T-helper 2 cell treated with Interferon-gamma antibody and Interleukin-4, amounts not matched to agents 100 ng/mL and 5 ng/mL, for 36 hours (primary cell): ENCODE data around the gene FSHR. TPM values are rescaled to one million over a fixed set of nuclear protein-coding genes. Genes with fewer than 3 reads are reported as not detected.

Experiments
- intact Hi-C: fragments of 100-400 bp; cut with micrococcal nuclease; formaldehyde crosslinking; loops from one replicate; pipeline ENCODE4 v1.15.1; 2023
- total RNA-seq: library from RNA; stranded (reverse); gene quantifications from 2 replicates; pipeline ENCODE4 v1.2.3, GENCODE V29; 2022

FSHR gene
- total RNA-seq, 1 donor from 2014 or later = not detected

DNA sequence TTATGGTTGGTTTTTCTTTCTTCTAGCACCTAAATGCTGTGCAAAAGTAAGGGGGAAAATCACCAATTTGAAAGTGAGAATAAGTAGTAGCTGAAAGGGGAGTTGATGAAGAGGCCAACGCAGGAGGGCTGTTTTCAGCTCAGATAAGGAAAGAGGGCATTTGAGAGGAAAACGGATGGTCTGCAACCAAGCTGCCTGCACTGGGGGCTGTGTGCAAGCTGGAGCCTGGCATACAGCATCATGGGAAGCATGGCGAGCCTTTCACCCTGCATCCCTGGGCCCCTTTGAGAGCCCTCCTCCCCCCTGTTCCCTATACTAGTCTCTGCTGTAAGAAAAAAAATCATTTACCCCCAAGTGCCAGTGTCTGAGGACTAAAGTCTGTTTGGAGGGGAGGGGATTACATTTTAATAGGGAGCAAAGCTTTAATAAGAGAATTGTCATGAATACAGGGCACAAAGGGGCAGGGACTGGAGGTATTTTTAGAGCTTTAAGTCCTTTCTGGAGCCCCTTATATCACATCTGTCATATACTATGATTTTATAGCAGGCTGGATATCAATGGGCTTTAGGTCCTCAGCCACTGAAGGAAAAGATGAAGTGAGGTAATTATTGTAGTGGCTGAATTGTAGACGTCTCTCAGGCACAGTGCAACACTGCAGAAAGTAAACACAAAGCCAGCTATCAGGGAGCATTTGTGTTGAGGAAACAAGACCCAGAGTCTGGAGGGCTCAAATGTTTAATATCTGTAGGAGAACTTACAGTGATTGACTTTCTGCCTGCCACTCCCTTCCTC, 120.7 kb downstream of the FSHR start:
- intact Hi-C loops = no loop called here

DNA sequence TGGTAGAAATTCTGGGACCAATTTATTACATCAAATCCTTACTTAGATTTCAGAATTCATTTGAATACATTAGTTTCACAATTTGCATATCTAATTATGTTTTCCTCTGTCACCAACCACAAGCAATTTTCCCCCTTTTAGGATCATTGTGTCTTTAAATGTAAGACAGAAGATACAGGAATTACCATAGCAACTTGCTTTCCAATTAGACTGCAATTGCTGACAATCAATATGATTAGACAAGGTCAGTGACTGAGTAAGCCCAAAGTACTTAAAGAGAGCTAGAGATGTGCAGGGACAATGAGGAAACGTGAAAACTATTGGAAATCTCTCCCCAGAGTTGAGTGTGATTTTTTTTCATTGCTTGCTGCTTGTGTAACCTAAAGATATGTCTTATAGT, 121.4 kb downstream of the FSHR start:
- intact Hi-C loops = no loop called here

DNA sequence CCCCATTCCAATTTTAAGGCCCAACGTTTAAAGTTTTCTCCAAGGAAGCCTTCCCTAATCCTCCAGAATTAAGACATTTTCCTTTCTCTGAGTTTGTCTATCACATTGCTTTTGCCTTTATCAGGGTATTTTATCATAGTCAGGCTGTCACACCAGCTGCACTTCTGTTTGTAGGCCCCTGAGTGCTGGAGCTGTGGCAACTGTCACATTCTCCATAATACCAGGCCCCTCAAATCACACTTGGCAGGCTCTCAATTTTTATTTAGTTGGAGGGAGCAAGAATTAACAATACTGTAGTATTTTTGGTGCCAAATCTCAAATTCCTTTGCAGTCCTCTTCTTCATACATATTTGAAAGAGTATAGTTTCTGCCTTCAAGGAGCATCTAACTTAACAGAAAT, 122.2 kb downstream of the FSHR start:
- intact Hi-C loops = no loop called here

DNA sequence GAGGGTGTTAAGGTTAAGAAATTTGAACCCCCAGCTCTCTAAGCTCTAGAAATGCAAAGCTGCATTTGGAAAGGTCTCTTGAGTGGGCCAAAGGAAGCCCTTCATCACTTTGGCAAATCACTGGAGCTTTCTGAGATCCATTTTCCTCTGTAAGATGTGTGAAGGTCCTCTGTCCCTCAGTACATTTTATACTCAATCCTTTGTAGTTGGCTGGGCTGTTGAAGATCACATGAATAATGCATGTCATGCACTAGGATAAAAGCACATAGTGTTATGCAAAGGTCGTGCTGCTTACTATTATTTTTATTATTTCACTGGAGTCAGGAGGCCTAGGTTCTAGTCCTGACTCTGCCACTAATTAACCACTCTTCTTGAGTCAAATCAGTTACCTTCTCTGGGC, 124.9 kb downstream of the FSHR start:
- intact Hi-C loops = no loop called here

DNA sequence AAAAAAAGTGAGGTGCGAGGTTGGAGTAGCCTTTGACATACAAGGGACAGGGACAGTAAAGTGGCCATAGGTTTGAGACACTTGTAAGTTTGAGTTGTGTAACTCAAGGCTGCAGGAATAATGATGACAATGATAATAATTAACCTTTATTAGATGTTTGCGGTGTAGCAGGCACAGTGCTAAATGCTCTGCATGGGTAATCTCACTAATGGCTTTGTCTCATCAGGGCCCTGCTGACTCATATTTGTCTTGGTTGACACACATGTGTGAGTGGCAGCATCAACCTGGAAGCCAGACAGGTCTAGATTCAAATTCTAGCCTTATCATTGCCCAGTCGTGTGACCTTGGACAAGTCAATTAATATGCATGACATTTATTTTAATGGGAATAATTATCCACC, 126.2 kb downstream of the FSHR start:
- intact Hi-C loops = no loop called here

DNA sequence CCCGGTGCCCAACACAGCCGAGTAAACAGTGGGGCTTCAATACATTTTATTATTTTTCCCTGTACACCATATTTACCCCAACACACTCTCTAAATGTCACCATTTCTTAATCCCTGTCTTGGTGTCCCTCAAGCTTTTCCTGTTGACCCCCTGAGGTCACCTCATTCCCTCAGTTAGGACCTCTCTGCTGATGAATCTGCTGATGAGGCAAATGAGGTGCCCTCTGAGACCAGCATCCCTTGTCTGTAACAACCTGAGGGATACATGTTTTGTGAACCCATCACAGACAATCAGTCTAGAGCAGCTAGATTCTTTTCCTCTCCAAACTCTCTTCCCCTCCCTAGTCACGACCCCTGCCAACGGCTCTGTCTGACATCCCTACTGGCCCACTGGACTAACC, 127.6 kb downstream of the FSHR start:
- intact Hi-C loops = no loop called here

DNA sequence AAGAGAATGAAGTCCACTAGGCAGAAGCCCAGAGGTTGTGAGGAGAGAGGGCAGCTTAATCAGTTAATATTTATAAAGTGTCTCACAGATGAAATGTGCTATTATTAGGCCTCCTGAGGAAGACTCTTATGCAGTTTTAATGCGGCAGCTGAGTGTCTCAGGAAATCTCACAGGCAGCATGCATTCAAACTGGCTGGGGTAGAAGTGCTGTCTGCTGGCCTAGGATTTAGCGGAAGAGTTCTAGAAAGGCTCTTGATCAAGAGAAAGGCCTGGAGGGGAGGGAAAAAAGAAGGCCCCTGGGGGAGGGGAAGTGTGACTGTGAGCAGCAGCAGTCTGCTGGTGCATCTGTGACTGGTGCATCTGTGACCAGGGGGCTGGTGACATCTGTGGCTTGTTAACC, 133.0 kb downstream of the FSHR start:
- intact Hi-C loops = no loop called here

DNA sequence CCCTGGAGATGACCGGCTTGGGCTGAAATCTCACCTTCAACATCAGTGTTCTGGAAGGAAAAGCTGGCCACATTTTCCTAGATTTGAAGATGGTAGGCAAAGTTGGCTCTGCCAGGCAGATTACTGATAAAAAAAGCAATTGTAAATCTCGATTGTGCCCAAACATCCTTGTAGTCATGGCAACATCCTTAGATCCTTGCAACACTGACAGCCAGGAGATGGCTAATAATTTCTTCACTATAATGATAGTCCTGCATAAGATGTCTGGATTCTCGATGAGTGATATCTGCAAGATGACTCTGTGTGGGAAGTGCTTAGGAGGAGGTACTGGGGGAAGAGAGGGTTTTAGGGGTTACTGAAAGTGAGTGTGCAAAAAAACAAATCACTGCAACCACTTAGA, 149.1 kb downstream of the FSHR start:
- intact Hi-C loops = no loop called here

DNA sequence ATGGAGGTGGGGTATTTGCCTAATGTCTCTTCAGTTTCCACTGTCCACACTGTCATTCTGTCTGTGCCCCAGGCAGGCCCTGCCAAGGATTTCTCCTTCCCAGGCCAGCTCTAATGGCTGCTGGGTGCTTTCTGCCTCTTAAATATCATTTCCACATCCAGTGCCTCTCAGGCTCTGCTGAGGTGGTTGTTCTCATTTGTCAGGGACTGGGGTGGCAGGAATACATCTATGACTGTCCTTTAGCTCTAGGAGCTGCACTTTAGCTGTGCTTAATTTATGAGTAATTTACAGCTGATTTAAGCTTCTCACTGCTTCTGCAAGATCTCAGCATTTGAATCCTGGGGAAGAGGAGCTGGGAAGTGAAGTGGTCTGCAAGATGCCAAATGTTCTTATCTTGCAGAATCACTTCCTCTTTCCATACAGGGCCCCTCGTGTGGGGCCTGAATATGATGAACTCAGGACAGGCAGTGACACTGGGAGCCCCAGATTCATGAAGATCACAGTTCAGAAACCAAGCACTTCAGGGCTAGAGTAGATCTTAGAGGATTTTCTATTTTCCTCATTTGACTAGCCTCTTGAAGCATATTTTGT, 150.2 kb downstream of the FSHR start:
- intact Hi-C loops = no loop called here

DNA sequence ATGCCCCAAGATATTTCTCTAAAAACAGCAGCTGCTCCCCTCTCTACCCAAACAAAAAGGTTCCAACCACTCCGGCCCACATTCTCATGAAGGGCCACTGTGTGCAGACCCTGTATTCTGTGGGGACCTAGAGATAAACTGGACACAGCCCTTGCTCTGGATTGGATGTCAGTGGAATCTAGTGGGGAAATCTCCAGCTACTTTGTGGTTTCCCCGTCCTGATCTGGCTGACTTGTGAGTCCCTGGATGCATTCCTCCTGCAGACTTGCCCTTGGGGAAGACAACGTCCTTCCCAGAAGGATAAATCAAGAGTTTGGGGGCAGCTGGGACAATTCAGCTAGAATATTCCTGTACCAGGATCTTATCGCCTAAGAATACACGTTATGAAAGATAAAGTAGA, 151.1 kb downstream of the FSHR start:
- intact Hi-C loops = no loop called here

DNA sequence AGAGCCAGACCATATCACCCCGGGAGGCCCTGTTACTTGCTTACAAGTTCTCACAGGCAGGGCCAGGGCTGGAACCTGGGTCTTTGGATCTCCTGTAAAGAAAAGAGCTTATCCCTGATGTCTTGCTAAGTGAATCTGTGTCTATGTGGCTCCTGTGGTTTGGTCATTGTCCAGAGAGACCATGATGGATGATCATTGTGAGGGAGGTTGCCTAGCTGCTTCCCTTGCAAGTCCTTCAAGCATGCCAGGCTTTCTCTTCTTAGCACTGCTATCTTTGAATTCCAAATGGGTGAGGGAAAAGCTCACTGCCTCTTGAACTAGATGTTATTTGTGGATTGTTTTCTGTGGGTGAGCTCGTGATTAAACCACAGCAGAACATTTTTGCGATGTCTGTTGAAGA, 151.6 kb downstream of the FSHR start:
- intact Hi-C loops = no loop called here

DNA sequence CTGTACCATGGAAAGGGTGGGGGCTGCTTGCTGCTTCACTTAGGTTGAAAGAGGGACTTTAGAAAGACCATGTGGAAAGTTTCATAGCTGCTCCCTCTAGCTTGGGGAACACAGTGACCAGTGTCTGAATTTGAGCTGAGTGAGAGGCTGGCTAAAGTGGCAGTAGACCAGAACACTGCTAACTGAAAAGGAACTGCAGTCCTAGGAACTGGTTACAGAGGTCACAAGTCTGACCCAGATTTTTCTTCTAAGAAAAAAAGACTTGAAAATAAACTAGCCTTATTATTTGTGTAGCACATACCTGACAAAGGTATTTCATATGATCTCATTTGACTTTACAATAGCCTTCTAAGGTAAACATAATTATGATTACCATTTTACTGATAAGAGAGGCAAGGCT, 153.6 kb downstream of the FSHR start:
- intact Hi-C loops = no loop called here

DNA sequence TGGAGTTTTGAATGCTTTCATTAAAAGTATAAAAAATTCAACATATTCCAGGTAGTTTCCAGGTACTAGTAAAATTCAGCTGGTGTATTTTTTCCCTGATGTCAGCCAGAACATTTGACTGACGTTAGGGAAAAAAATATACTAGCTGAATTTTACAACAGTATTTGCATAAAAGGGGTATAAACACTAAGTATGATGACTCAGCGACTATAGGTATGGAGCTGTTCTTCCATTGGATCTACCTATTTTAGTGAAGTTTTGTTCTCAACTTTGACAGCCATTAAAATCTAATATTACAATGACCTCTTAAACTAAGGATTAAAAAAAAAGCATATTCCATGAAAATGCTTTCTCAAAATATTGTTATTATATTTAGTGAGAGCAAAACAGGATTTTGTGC, 155.9 kb downstream of the FSHR start:
- intact Hi-C loops = no loop called here

DNA sequence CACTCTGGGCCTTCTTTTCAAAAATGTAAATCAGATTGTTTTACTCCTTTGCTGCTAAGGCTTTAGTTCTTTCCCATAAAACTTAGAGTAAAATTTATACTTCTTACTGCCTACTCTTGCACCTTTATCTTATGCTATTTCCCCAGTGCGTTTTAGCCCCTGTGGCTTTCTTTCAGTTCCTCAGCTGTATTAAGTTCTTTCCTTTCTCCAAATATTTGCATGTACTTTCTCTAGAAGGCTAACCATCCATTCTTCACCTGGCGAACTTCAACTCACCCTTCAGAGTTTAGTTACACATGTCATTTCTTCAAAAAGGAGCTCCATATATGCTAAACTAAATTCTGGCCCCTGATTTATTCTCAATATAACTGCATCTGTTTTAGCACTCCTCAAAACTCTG, 160.7 kb downstream of the FSHR start:
- intact Hi-C loops = no loop called here

DNA sequence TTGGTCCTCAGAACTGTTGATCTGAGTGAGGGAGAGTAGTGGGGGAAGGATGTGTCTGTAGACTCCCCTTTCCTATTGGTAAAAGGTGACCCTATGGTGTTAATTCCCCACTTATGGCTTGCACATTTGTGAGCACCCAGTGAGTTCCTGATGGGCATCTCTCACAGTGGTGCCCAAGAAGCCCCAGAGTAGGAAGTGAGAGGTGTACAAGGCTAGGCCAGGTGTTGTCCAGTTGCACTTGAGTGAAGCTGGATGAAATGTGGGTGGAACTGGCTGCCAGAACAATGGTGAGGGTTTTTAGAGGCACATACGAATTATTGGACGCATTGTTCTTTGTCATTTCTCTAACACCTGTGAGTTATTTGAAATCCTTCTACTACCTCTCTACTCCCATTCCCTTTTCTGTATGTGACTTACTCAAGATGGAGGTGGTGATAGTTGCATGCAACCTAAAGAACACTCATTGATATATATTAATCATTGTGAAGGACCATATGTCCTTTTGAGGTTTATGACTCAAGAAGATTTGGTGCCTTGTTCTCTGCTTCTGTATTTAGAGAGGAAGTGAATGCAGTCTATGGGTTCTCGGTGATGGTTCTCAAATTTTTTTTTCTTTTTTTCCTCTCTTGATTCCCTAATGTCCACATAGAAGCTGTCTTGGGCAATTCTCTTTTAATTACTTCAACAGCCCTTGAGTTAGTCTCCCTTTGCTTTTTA, 162.7 kb downstream of the FSHR start:
- intact Hi-C loops = no loop called here

DNA sequence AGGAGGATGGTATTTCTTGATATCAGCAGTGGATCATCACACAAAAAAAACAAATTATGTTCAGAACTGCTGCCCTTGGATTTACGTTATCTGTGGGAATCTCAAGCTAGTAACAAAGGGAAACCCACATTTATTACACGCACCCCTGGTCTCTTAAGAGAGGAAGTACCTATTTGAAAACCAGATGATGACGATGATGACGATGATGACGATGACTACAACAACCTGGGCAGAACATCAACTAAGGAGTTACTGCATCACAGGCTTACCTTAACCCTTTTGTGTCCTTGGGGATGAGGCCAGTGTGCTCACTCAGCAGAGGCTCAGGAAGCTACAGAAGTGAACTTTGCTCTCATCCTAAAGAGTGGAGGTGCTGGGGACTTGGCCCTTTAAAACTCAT, 169.4 kb downstream of the FSHR start:
- intact Hi-C loops = no loop called here

DNA sequence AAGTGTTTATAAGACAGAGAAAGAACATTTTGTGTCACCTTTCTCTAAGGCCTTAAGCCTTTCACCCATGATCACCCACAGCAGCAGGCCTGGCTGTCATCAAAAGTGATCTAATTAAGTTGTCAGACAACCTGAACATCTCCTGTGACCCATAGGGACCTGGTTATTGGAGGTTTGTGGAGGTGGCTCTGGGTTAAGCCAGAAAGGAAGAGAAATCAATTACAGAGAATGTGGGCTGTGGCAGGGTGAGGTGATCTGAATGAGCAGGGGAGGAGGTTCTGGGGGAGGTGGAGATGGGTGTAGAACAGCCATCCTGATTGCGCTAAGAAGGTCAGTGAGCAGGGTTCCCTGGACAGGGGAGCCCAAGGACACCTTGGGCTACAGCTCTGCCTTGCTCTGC, 170.8 kb downstream of the FSHR start:
- intact Hi-C loops = no loop called here

DNA sequence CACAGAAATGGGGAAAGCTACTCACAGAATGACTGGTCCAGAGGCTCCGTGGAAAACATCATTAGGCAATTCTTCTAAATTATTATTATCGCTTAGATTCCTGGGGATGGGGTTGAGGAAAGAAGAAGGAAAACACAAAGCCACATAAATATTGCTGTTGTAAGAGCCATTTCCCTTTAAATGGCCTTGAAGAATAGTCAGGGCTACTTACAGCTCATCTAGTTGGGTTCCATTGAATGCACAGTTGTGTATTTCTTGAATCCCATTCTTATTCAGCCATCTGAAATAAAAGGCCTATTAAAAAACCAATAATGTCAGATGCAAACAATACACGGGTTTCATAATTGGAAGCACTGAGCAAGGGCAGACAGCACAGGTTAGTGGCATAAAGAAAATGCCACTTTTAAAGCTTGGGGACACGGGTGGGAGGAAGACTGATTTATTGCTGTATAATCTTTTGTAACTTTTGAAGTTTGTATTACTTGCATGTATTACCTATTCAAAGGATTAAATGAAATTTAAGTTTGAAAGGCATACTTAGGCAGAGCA, 171.4 kb downstream of the FSHR start:
- intact Hi-C loops = no loop called here

DNA sequence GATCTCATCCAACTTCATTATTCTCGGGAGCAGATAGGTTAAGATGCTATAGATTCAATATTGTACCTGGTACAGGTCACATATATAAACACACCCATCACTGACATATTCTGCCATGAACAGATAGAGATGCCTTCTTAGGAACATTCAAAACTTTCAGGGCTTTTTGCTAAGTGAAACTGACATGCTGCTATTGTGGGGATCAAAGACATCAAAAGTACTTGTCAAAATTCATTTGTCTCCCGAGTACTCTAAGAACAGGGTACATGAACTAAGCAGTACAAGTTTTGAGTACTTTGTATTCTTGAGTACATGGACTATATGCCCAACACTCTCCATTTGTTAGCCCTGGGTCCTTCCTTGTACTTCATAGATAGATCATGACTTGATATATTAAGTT, 173.5 kb downstream of the FSHR start:
- intact Hi-C loops = no loop called here

DNA sequence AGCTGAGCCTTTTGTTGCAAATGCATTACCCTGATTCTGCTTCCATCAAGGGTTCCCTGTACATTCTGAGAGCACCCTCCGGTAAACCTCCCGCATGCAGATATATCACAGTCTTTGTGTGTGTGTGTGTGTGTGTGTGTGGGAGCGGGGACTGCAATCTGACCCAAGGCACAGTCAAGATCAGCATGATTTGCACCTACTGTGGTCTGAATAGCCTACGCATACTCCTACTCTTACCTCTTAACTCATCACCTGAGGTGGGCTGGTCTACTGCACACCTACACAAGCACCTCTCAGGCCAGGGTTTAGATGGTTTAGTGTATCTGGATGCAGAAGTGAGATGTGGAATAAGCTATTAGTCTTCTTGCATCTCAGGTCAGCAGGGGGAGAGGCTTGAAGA, 174.6 kb downstream of the FSHR start:
- intact Hi-C loops = no loop called here

DNA sequence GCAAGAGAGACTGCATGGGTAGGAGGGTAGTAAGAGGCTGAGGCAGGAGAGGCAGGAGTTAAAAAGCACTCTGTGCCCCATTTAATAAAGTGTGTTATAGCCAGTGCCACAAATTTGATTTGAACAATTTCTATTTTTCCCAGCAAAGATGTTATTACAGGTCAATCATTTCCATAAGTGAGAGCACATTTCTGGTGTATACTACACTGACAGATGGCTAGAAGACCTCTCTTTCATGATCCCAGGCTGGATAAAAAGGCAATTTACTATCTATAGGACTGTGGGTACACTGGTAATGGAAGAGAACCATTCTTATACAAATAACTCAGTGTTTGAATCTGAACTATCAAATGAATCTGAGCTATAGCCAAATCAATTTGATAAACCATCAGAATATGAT, 176.2 kb downstream of the FSHR start:
- intact Hi-C loops = no loop called here

DNA sequence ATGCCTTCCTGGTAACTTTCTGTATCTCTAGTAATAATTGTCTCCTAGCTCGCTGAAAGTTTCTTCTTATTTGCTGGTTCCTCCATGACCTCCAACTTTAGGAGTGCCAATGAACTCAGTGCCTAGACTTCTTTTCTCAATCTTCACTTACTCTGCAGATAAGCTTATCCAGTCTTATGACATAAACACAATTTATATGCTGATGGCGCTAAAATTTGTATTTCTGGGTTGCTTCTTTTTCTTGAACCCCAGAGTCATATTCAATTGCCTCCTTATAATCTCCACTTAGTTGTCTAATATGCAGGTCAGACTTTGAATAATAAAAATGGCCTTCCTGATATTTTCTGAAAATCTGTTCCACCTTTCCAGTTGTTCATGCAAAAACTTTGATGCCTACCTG, 182.5 kb downstream of the FSHR start:
- intact Hi-C loops = no loop called here
